ENCODE results near the gene TAF9B.
"Not testable (repeated sequence)": the region's sequence is repeated elsewhere in the genome, so short reads cannot be mapped to it uniquely, and the experiment has no call there.

TAF9B gene

GRCh38 chrX:78139160-78140123 lies at the start of gene TAF9B:
Gene TAF9B, minus strand, starts transcription at chrX:78139650. Its CDS starts 39 bp downstream, at chrX:78139611.
- in situ Hi-C loops (cut with MboI; ENCODE audit: low sequenced_read_pairs) = no loop called here
- Histone ChIP-seq H3K4me3 (peak within 1 kb of the TSS; percentile 72), H3K36me3 (replicated peaks) (peaks cover 15% of the 10 kb centered on the region), H3K27me3 (ENCODE audit: low read depth) (no peaks in the 10 kb centered on the region), H3K4me1 (no peaks in the 10 kb centered on the region), H3K9me3 (no peaks in the 10 kb centered on the region)
- DNase-seq (ENCODE audit: low spot score in 2 of 2) = peak; percentile 87 to 96

- H3K27me3 ChIP-seq (ENCODE audit: low read depth) = no peaks in the 10 kb centered on the region
- in situ Hi-C loops (cut with MboI; ENCODE audit: low sequenced_read_pairs) = no loop called here
- H3K9me3 ChIP-seq = no peaks in the 10 kb centered on the region
- DNase-seq (ENCODE audit: low spot score in 2 of 2) = no peak
- H3K4me3 ChIP-seq = no peak overlapping the region
- H3K36me3 ChIP-seq (replicated peaks) = no peaks in the 10 kb centered on the region
- no peaks in the 10 kb centered on the region for H3K4me1 ChIP-seq
Measured at GRCh38 chrX:78182881-78183280, 43.4 kb upstream of the TAF9B start.

GRCh38 chrX:78181307-78181706 lies 41.9 kb upstream of the TAF9B start:
- Histone ChIP-seq H3K27me3 (ENCODE audit: low read depth) (no peaks in the 10 kb centered on the region), H3K4me1 (no peaks in the 10 kb centered on the region), H3K36me3 (replicated peaks) (no peaks in the 10 kb centered on the region), H3K4me3 (no peak overlapping the region), H3K9me3 (no peaks in the 10 kb centered on the region)
- DNase-seq (ENCODE audit: low spot score in 2 of 2) = no peak
- in situ Hi-C loops (cut with MboI; ENCODE audit: low sequenced_read_pairs) = no loop called here

GRCh38 chrX:78168065-78168464 lies 28.6 kb upstream of the TAF9B start:
- Histone ChIP-seq H3K36me3 (replicated peaks) (no peaks in the 10 kb centered on the region), H3K4me3 (no peak overlapping the region), H3K4me1 (0 out of 2 replicates have a peak, but pooled peaks cover 7% of the 10 kb centered on the region), H3K27me3 (ENCODE audit: low read depth) (no peaks in the 10 kb centered on the region), H3K9me3 (no peaks in the 10 kb centered on the region)
- in situ Hi-C loops (cut with MboI; ENCODE audit: low sequenced_read_pairs) = no loop called here
- DNase-seq (ENCODE audit: low spot score in 2 of 2) = no peak

- no peak for DNase-seq (ENCODE audit: low spot score in 2 of 2)
- Histone ChIP-seq H3K9me3 (no peaks in the 10 kb centered on the region; the same call in 1 of the 2 replicates), H3K4me3 (no peak overlapping the region), H3K4me1 (0 out of 2 replicates have a peak, but pooled peaks cover 7% of the 10 kb centered on the region), H3K36me3 (replicated peaks) (no peaks in the 10 kb centered on the region), H3K27me3 (ENCODE audit: low read depth) (no peaks in the 10 kb centered on the region)
- in situ Hi-C loops (cut with MboI; ENCODE audit: low sequenced_read_pairs) = no loop called here
Measured at GRCh38 chrX:78165425-78165824, 26.0 kb upstream of the TAF9B start.

GRCh38 chrX:78163175-78163574 lies 23.7 kb upstream of the TAF9B start:
- H3K4me3 ChIP-seq; DNase-seq (ENCODE audit: low spot score in 2 of 2); H3K9me3 ChIP-seq; H3K36me3 ChIP-seq (replicated peaks); H3K27me3 ChIP-seq (ENCODE audit: low read depth); in situ Hi-C loops (cut with MboI; ENCODE audit: low sequenced_read_pairs); H3K4me1 ChIP-seq: not testable (repeated sequence)

GRCh38 chrX:78160711-78161110 lies 21.3 kb upstream of the TAF9B start:
- H3K27me3 ChIP-seq (ENCODE audit: low read depth); H3K9me3 ChIP-seq; H3K36me3 ChIP-seq (replicated peaks); in situ Hi-C loops (cut with MboI; ENCODE audit: low sequenced_read_pairs); DNase-seq (ENCODE audit: low spot score in 2 of 2); H3K4me1 ChIP-seq; H3K4me3 ChIP-seq: not testable (repeated sequence)

GRCh38 chrX:78157846-78158245 lies 18.4 kb upstream of the TAF9B start:
- DNase-seq (ENCODE audit: low spot score in 2 of 2); H3K9me3 ChIP-seq; in situ Hi-C loops (cut with MboI; ENCODE audit: low sequenced_read_pairs); H3K36me3 ChIP-seq (replicated peaks); H3K27me3 ChIP-seq (ENCODE audit: low read depth); H3K4me1 ChIP-seq; H3K4me3 ChIP-seq: not testable (repeated sequence)

GRCh38 chrX:78157373-78157772 lies 17.9 kb upstream of the TAF9B start:
- in situ Hi-C loops (cut with MboI; ENCODE audit: low sequenced_read_pairs); H3K27me3 ChIP-seq (ENCODE audit: low read depth); H3K4me1 ChIP-seq; H3K36me3 ChIP-seq (replicated peaks); DNase-seq (ENCODE audit: low spot score in 2 of 2); H3K4me3 ChIP-seq; H3K9me3 ChIP-seq: not testable (repeated sequence)

- H3K4me1 ChIP-seq; DNase-seq (ENCODE audit: low spot score in 2 of 2); H3K27me3 ChIP-seq (ENCODE audit: low read depth); H3K9me3 ChIP-seq; H3K36me3 ChIP-seq (replicated peaks); H3K4me3 ChIP-seq; in situ Hi-C loops (cut with MboI; ENCODE audit: low sequenced_read_pairs): not testable (repeated sequence)
Measured at GRCh38 chrX:78147002-78147540, 7.6 kb upstream of the TAF9B start.

- Histone ChIP-seq H3K4me1 (no peaks in the 10 kb centered on the region), H3K27me3 (ENCODE audit: low read depth) (no peaks in the 10 kb centered on the region), H3K36me3 (replicated peaks) (peaks cover 11% of the 10 kb centered on the region), H3K4me3 (no peak overlapping the region), H3K9me3 (no peaks in the 10 kb centered on the region)
- no peak for DNase-seq (ENCODE audit: low spot score in 2 of 2)
- in situ Hi-C loops (cut with MboI; ENCODE audit: low sequenced_read_pairs) = no loop called here
Measured at GRCh38 chrX:78140206-78140605, 756 bp upstream of the TAF9B start.

GRCh38 chrX:78133238-78133960 lies 6.1 kb downstream of the TAF9B start:
- H3K27me3 ChIP-seq (ENCODE audit: low read depth) = no peaks in the 10 kb centered on the region
- DNase-seq (ENCODE audit: low spot score in 2 of 2) = no peak
- no peaks in the 10 kb centered on the region for H3K9me3 ChIP-seq
- H3K4me3 ChIP-seq = no peak overlapping the region
- H3K36me3 ChIP-seq (replicated peaks) = peaks cover 72% of the 10 kb centered on the region
- in situ Hi-C loops (cut with MboI; ENCODE audit: low sequenced_read_pairs) = no loop called here
- H3K4me1 ChIP-seq = no peaks in the 10 kb centered on the region

- no peak overlapping the region for H3K4me3 ChIP-seq
- H3K27me3 ChIP-seq (ENCODE audit: low read depth) = no peaks in the 10 kb centered on the region
- in situ Hi-C loops (cut with MboI; ENCODE audit: low sequenced_read_pairs) = no loop called here
- H3K4me1 ChIP-seq = no peaks in the 10 kb centered on the region
- H3K36me3 ChIP-seq (replicated peaks) = peaks cover 87% of the 10 kb centered on the region
- no peaks in the 10 kb centered on the region for H3K9me3 ChIP-seq
- no peak for DNase-seq (ENCODE audit: low spot score in 2 of 2)
Measured at GRCh38 chrX:78131117-78131516, 8.3 kb downstream of the TAF9B start.

GRCh38 chrX:78130396-78130795 lies 9.1 kb downstream of the TAF9B start:
- Histone ChIP-seq H3K4me3 (no peak overlapping the region), H3K4me1 (no peaks in the 10 kb centered on the region), H3K27me3 (ENCODE audit: low read depth) (no peaks in the 10 kb centered on the region), H3K9me3 (no peaks in the 10 kb centered on the region), H3K36me3 (replicated peaks) (peaks cover 90% of the 10 kb centered on the region)
- no peak for DNase-seq (ENCODE audit: low spot score in 2 of 2)
- in situ Hi-C loops (cut with MboI; ENCODE audit: low sequenced_read_pairs) = no loop called here

All from HAP-1 (cell line).